ENCODE data around the gene TYSND1.
"Not testable (repeated sequence)": the region's sequence is repeated elsewhere in the genome, so short reads cannot be mapped to it uniquely, and the experiment has no call there.

The TYSND1 gene

GRCh38 chr10:70146489-70147258, at the start of gene TYSND1:
TSS of gene TYSND1 (minus strand) at chr10:70146700. CDS start at chr10:70146586, 114 bp downstream.
- DNase-seq: peak; percentile 99

- DNase-seq: no peak
Observed at GRCh38 chr10:70193391-70193844, 46.9 kb upstream of the TYSND1 start.

GRCh38 chr10:70192326-70192968, 45.9 kb upstream of the TYSND1 start:
- DNase-seq: no peak

GRCh38 chr10:70191972-70192305, 45.4 kb upstream of the TYSND1 start:
- DNase-seq: no peak

GRCh38 chr10:70191161-70191971, 44.9 kb upstream of the TYSND1 start:
- no peak for DNase-seq

- no peak for DNase-seq
Observed at GRCh38 chr10:70190581-70190980, 44.1 kb upstream of the TYSND1 start.

- DNase-seq: no peak
Observed at GRCh38 chr10:70190102-70190501, 43.6 kb upstream of the TYSND1 start.

GRCh38 chr10:70188768-70189167, 42.3 kb upstream of the TYSND1 start:
- DNase-seq: no peak

GRCh38 chr10:70186571-70186970, 40.1 kb upstream of the TYSND1 start:
- no peak for DNase-seq

GRCh38 chr10:70186090-70186489, 39.6 kb upstream of the TYSND1 start:
- no peak for DNase-seq

GRCh38 chr10:70183304-70183703, 36.8 kb upstream of the TYSND1 start:
- DNase-seq: no peak

GRCh38 chr10:70179209-70179608, 32.7 kb upstream of the TYSND1 start:
- DNase-seq: not testable (repeated sequence)

GRCh38 chr10:70178139-70178725, 31.7 kb upstream of the TYSND1 start:
- DNase-seq: no peak

GRCh38 chr10:70176441-70176840, 29.9 kb upstream of the TYSND1 start:
- DNase-seq: no peak

GRCh38 chr10:70175516-70175915, 29.0 kb upstream of the TYSND1 start:
- DNase-seq: no peak

GRCh38 chr10:70174058-70174741, 27.7 kb upstream of the TYSND1 start:
- peak in 1 of 2 experiments; percentile 30 for DNase-seq

- peak; percentile 50 to 55 for DNase-seq
Observed at GRCh38 chr10:70169649-70170364, 23.3 kb upstream of the TYSND1 start.

GRCh38 chr10:70169011-70169410, 22.5 kb upstream of the TYSND1 start:
- peak in 1 of 2 experiments; percentile 24 for DNase-seq

GRCh38 chr10:70167246-70167645, 20.7 kb upstream of the TYSND1 start:
- DNase-seq: no peak

GRCh38 chr10:70166394-70166793, 19.9 kb upstream of the TYSND1 start:
- no peak for DNase-seq

- peak; percentile 94 to 96 for DNase-seq
Observed at GRCh38 chr10:70164163-70164562, 17.7 kb upstream of the TYSND1 start.

- DNase-seq: no peak
Observed at GRCh38 chr10:70163448-70163847, 16.9 kb upstream of the TYSND1 start.

All from Kasumi-1 (cell line).